H1 (cell line): ENCODE results near the gene ACMSD. TPM values are rescaled to one million over a fixed set of nuclear protein-coding genes. Genes with fewer than 3 reads are reported as not detected.

Experiments used
- CTCF ChIA-PET: fragments of 300-600 bp; sonication (Branson Sonifier 250); formaldehyde crosslinking; loops from one replicate; lab custom pipeline; 2021; ENCODE audit not compliant: partially characterized antibody; lab: Charles Lee
- POLR2A ChIA-PET: fragments of 300-600 bp; sonication (Branson Sonifier 250); formaldehyde crosslinking; loops from one replicate; lab custom pipeline; 2021; ENCODE audit warnings: inconsistent platforms; ENCODE audit not compliant: partially characterized antibody; lab: Charles Lee
- DNase-seq, 2 experiments: peaks; one replicate each; pipeline versions ENCODE4 v3.0.0 to v3.0.0-alpha.2; 2010 to 2022; ENCODE audit warnings: low spot score in 2 of 2, low read depth in 1 of 2, mixed read lengths in 1 of 2
- FAIRE-seq: peaks from 2 replicates; lab custom pipeline; 2011; peaks lifted over from hg19 to GRCh38; lab: Jason Lieb, UNC
- H2AFZ ChIP-seq: 2 replicates; pipeline ENCODE4 v1.8.1; 2012; ENCODE audit warnings: low read length, inconsistent platforms
- H2AK5ac ChIP-seq: 2 replicates; pipeline ENCODE4 v1.6.1; 2013; ENCODE audit warnings: low read depth, low read length
- H2BK120ac ChIP-seq: replicated peaks from 2 replicates; pipeline ENCODE3; 2013; ENCODE audit warnings: low read depth, low read length, inconsistent platforms
- H2BK12ac ChIP-seq: 2 replicates; pipeline ENCODE4 v1.6.1; 2013; ENCODE audit warnings: low read depth, low read length
- H2BK15ac ChIP-seq: 2 replicates; pipeline ENCODE4 v1.6.1; 2013; ENCODE audit warnings: low read length
- H2BK20ac ChIP-seq: 2 replicates; pipeline ENCODE4 v1.6.1; 2013; ENCODE audit warnings: low read length
- H2BK5ac ChIP-seq: 2 replicates; pipeline ENCODE4 v1.6.1; 2013; ENCODE audit warnings: low read depth, low read length
- H3K14ac ChIP-seq: 2 replicates; pipeline ENCODE4 v1.6.1; 2013; ENCODE audit warnings: inconsistent platforms; ENCODE audit not compliant: insufficient read length
- H3K18ac ChIP-seq: 2 replicates; pipeline ENCODE4 v1.6.1; 2013; ENCODE audit warnings: low read length; ENCODE audit errors: extremely low read depth
- H3K23ac ChIP-seq: 2 replicates; pipeline ENCODE4 v1.6.1; 2013; ENCODE audit warnings: inconsistent platforms; ENCODE audit not compliant: insufficient read length
- H3K23me2 ChIP-seq: 2 replicates; pipeline ENCODE4 v1.6.1; 2013; ENCODE audit warnings: low read depth, low read length
- H3K27ac ChIP-seq: 2 replicates; pipeline ENCODE4 v1.6.1; 2011; ENCODE audit warnings: low read depth, low read length, inconsistent platforms
- H3K27me3 ChIP-seq, 4 experiments: replicated peaks in 1 of 4; 1 replicate in 1 of 4; 2 replicates in 3 of 4; pipeline versions ENCODE4 v1.6.1 to v1.8.1; 2011 to 2013; ENCODE audit warnings: low read length in 3 of 4, mild to moderate bottlenecking in 3 of 4, inconsistent platforms in 2 of 4, mixed read lengths in 2 of 4, moderate library complexity in 1 of 4; ENCODE audit not compliant: control insufficient read depth in 3 of 4, insufficient read depth in 3 of 4; ENCODE audit errors: extremely low read depth in 1 of 4
- H3K36me3 ChIP-seq, 4 experiments: 2 replicates each; pipeline versions ENCODE4 v1.6.1 to v1.8.1; 2011 to 2013; ENCODE audit warnings: mild to moderate bottlenecking in 4 of 4, low read length in 3 of 4, moderate library complexity in 2 of 4, control low read depth in 1 of 4, inconsistent platforms in 1 of 4; ENCODE audit not compliant: insufficient read depth in 4 of 4, control insufficient read depth in 2 of 4
- H3K4ac ChIP-seq: replicated peaks from 2 replicates; pipeline ENCODE3; 2013; ENCODE audit warnings: low read length, low read depth, mixed read lengths, inconsistent platforms; ENCODE audit not compliant: insufficient read length
- H3K4me1 ChIP-seq, 4 experiments: replicated peaks in 1 of 4; 1 replicate in 1 of 4; 2 replicates in 3 of 4; pipeline versions ENCODE4 v1.6.1 to v1.8.1; 2011 to 2013; ENCODE audit warnings: low read length in 3 of 4, inconsistent platforms in 2 of 4, mixed read lengths in 1 of 4; ENCODE audit not compliant: insufficient read depth in 4 of 4, control insufficient read depth in 3 of 4
- H3K4me2 ChIP-seq, 2 experiments: 2 replicates each; pipeline versions ENCODE4 v1.6.1 to v1.8.1; 2011 to 2013; ENCODE audit warnings: low read depth in 2 of 2, low read length in 2 of 2, control low read depth in 1 of 2, inconsistent platforms in 1 of 2, mild to moderate bottlenecking in 1 of 2; ENCODE audit not compliant: insufficient read depth in 1 of 2
- H3K4me3 ChIP-seq, 4 experiments: fragments of 200-600, 300-600 bp in 1 of 4; sonication (generic), shearing (Covaris generic), sonication (Bioruptor Twin) in 1 of 4; 2 replicates each; pipeline versions ENCODE4 v1.5.1 to v1.8.1; 2011 to 2016; ENCODE audit warnings: low read length in 4 of 4, low read depth in 3 of 4, control low read depth in 2 of 4, inconsistent platforms in 2 of 4, mild to moderate bottlenecking in 2 of 4, mixed read lengths in 1 of 4, moderate library complexity in 1 of 4; ENCODE audit not compliant: insufficient read depth in 2 of 4; ENCODE audit errors: extremely low read depth in 1 of 4
- H3K56ac ChIP-seq: replicated peaks from 2 replicates; pipeline ENCODE3; 2013; ENCODE audit warnings: low read depth, mild to moderate bottlenecking, mixed read lengths, low read length, inconsistent platforms; ENCODE audit not compliant: insufficient read length
- H3K79me1 ChIP-seq: 2 replicates; pipeline ENCODE4 v1.6.1; 2013; ENCODE audit warnings: low read depth, low read length, control low read depth
- H3K79me2 ChIP-seq, 2 experiments: 2 replicates each; pipeline versions ENCODE4 v1.6.1 to v1.8.1; 2012 to 2013; ENCODE audit warnings: low read length in 2 of 2, mild to moderate bottlenecking in 2 of 2, inconsistent platforms in 1 of 2; ENCODE audit not compliant: insufficient read depth in 2 of 2, control insufficient read depth in 1 of 2
- H3K9ac ChIP-seq, 4 experiments: replicated peaks in 1 of 4; 1 replicate in 1 of 4; 2 replicates in 3 of 4; pipeline versions ENCODE4 v1.6.1 to v1.8.1; 2011 to 2013; ENCODE audit warnings: low read depth in 3 of 4, low read length in 3 of 4, control low read depth in 2 of 4, mild to moderate bottlenecking in 2 of 4, moderate library complexity in 2 of 4, inconsistent platforms in 1 of 4; ENCODE audit errors: extremely low read depth in 1 of 4
- H3K9me3 ChIP-seq, 2 experiments: 2 replicates each; pipeline versions ENCODE4 v1.6.1 to v1.8.1; 2012 to 2013; ENCODE audit warnings: mild to moderate bottlenecking in 2 of 2, moderate library complexity in 2 of 2, control low read depth in 1 of 2, inconsistent platforms in 1 of 2, low read depth in 1 of 2, low read length in 1 of 2, mixed read lengths in 1 of 2; ENCODE audit not compliant: insufficient read depth in 2 of 2
- H4K20me1 ChIP-seq, 2 experiments: replicated peaks in 1 of 2; 2 replicates each; pipeline versions ENCODE3 to v1.8.1; 2011 to 2013; ENCODE audit warnings: inconsistent platforms in 2 of 2, low read length in 2 of 2, mild to moderate bottlenecking in 1 of 2; ENCODE audit not compliant: insufficient read depth in 2 of 2, control insufficient read depth in 1 of 2
- H4K5ac ChIP-seq: 2 replicates; pipeline ENCODE4 v1.6.1; 2013; ENCODE audit warnings: low read length, low read depth, mixed read lengths, inconsistent platforms; ENCODE audit not compliant: insufficient read length
- H4K8ac ChIP-seq: 2 replicates; pipeline ENCODE4 v1.8.0; 2013; ENCODE audit warnings: mild to moderate bottlenecking, moderate library complexity, low read length, inconsistent platforms; ENCODE audit not compliant: insufficient read depth; ENCODE audit errors: extremely low read depth
- H4K91ac ChIP-seq: replicated peaks from 2 replicates; pipeline ENCODE3; 2013; ENCODE audit warnings: low read length, mixed read lengths, inconsistent platforms; ENCODE audit not compliant: insufficient read length
- JUN ChIP-seq: IDR thresholded peaks from 2 replicates; pipeline ENCODE4 v1.6.1; 2011; ENCODE audit warnings: low read depth, mild to moderate bottlenecking, improper control_type of control experiment, low read length
- POLR2A ChIP-seq, 2 experiments: IDR thresholded peaks; 1 replicate in 1 of 2; 2 replicates in 1 of 2; pipeline ENCODE4 v1.6.1; 2011; ENCODE audit warnings: low read depth in 2 of 2, low read length in 2 of 2, mild to moderate bottlenecking in 2 of 2; ENCODE audit errors: control extremely low read depth in 1 of 2
- RFX5 ChIP-seq: IDR thresholded peaks from 2 replicates; pipeline ENCODE4 v1.6.1; 2011; ENCODE audit warnings: low read depth, low read length, improper control_type of control experiment, borderline replicate concordance
- long read RNA-seq, 2 experiments: library from RNA in 1 of 2; library from capped mRNA in 1 of 2; stranded (forward); transcript quantifications; one replicate each; pipeline ENCODE4 v2.0.0, GENCODE V29; 2021; ENCODE audit warnings: inconsistent platforms in 1 of 2
- polyA minus RNA-seq, 3 experiments: library from RNA; depleted of rRNA, polyadenylated mRNA; stranded (reverse); fragments of >200 nt; gene quantifications; 1 replicate in 2 of 3; 2 replicates in 1 of 3; pipeline ENCODE4 v1.2.3, GENCODE V29; 2011
- polyA plus RNA-seq, 7 experiments: library from polyadenylated mRNA; depleted of rRNA in 3 of 7; stranded (reverse) in 5 of 7; unstranded in 2 of 7; fragments of >200 nt in 5 of 7; fragments of 200-250 nt in 2 of 7; gene quantifications; 1 replicate in 5 of 7; 2 replicates in 1 of 7; 4 replicates in 1 of 7; pipeline versions ENCODE4 v1.2.1 to v1.2.3, GENCODE V29; 2011 to 2013; ENCODE audit warnings: missing spikeins in 2 of 7, mixed read lengths in 2 of 7
- total RNA-seq: library from RNA; stranded (reverse); fragmentation: NEBNext Ultra II Directional; extraction: Animal tissue kit (Norgen Biotek cat#: 25700); gene quantifications from 2 replicates; pipeline ENCODE4 v1.2.1, GENCODE V29; 2021

The ACMSD gene
- not detected in 2 replicates for total RNA-seq
- polyA plus RNA-seq (2011; rRNA removed) = not detected in 2 replicates
- polyA plus RNA-seq (2011; cell fraction: cytosol; rRNA removed) = not detected
- polyA plus RNA-seq (2011; cell fraction: nucleus; rRNA removed) = not detected
- 0.23 TPM in 1 of 4 replicates, not detected in the others for polyA plus RNA-seq (2012, experiment 1 of 2)
- polyA plus RNA-seq (2012, experiment 2 of 2) = not detected
- not detected for polyA plus RNA-seq (2013, experiment 1 of 2)
- not detected for polyA plus RNA-seq (2013, experiment 2 of 2)
- not detected in 2 replicates for polyA minus RNA-seq (2011; rRNA and poly(A)+ RNA removed)
- polyA minus RNA-seq (2011; cell fraction: cytosol; rRNA and poly(A)+ RNA removed) = not detected
- not detected for polyA minus RNA-seq (2011; cell fraction: nucleus; rRNA and poly(A)+ RNA removed)
- long read RNA-seq, experiment 1 = 0 reads
- long read RNA-seq, experiment 2 = 0 reads

DNA sequence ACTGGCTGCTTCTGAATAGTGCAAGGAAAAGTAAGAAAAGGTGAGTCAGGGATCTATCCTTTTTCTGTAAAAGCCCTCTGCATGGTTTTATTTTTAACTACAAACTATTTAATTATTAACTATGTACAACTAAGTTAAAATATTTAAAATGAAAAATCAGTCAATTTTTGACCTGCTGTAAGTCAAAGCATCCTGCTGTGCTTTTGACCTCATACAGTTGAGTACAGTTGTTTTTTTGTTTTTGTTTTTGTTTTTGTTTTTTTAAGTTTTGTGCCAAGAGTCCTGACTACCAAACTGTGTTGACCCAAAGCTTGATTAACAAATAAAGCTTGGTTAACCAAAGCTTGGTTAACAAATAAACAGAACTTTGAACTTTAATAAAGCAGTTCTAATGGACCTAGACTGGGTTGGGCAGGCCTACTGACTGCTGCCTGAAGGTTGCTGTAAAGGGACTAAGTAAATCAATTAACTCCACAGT lies at the start of gene ACMSD:
TSS of gene ACMSD (plus strand) at position 474 of the 478 bp plus-strand sequence. CDS start 67 bp downstream, outside the sequence.
- Histone ChIP-seq H3K4me1 (no peaks in the 10 kb centered on the region; a peak in 1 of 7 replicates), H2BK120ac (no peak within 1 kb of the TSS), H3K9me3 (peaks cover 5 to 10% of the 10 kb centered on the region in 2 experiments; a peak in 2 of 4 replicates), H2BK5ac (no peak within 1 kb of the TSS), H3K18ac (no peak within 1 kb of the TSS), H2AFZ (no peak within 1 kb of the TSS), H3K14ac (no peak within 1 kb of the TSS), H4K5ac (no peak within 1 kb of the TSS), H4K8ac (no peak within 1 kb of the TSS), H3K27me3 (no peaks in the 10 kb centered on the region), H3K9ac (no peak within 1 kb of the TSS), H3K23me2 (no peaks in the 10 kb centered on the region; the same call in 1 of the 2 replicates), H2BK12ac (no peak within 1 kb of the TSS), H3K79me1 (no peaks in the 10 kb centered on the region), H2BK20ac (no peak within 1 kb of the TSS), H4K91ac (no peak within 1 kb of the TSS), H2BK15ac (no peak within 1 kb of the TSS), H3K4me2 (no peak within 1 kb of the TSS), H3K4me3 (no peak within 1 kb of the TSS), H4K20me1 (no peaks in the 10 kb centered on the region), H2AK5ac (no peak within 1 kb of the TSS), H3K27ac (no peak within 1 kb of the TSS), H3K23ac (no peak within 1 kb of the TSS), H3K56ac (no peak within 1 kb of the TSS), H3K79me2 (no peaks in the 10 kb centered on the region), H3K4ac (no peak within 1 kb of the TSS), H3K36me3 (no peaks in the 10 kb centered on the region)
- TF ChIP-seq RFX5 (no peak), JUN (no peak), POLR2A (IDR thresholded peaks at IDR 0.05; ENCODE audit: control extremely low read depth in 1 of 2, low read depth in 2 of 2, low read length in 2 of 2) (no peak)
- ChIA-PET CTCF (no interaction called here), POLR2A (no interaction called here)
- FAIRE-seq (no peak), DNase-seq (no peak)
